CD4-positive, CD25-positive, alpha-beta regulatory T cell (primary cell): ENCODE data around the gene NUBP1. TPM values are rescaled to one million over a fixed set of nuclear protein-coding genes. Genes with fewer than 3 reads are reported as not detected.
"Not testable (repeated sequence)": the region's sequence is repeated elsewhere in the genome, so short reads cannot be mapped to it uniquely, and the experiment has no call there.

Experiments used
- ATAC-seq, 2 donors: fragments of 150-1000 bp; cut with Tn5 transposase; one replicate each; pipeline ENCODE4 v1.10.0; 2021; ENCODE audit warnings: low read depth in 2 of 2, moderate number of reproducible peaks in 2 of 2, moderate library complexity in 1 of 2
- DNase-seq, 3 donors: peaks; one replicate each; pipeline versions ENCODE4 v3.0.0 to v3.0.0-alpha.2; 2012 to 2022; ENCODE audit warnings: mixed read lengths in 1 of 3
- H3K27ac ChIP-seq: one replicate; pipeline ENCODE4 v1.7.0; 2013; ENCODE audit warnings: mild to moderate bottlenecking, low read length; ENCODE audit not compliant: insufficient read depth, poor library complexity, severe bottlenecking
- H3K27me3 ChIP-seq: one replicate; pipeline ENCODE4 v1.7.0; 2013; ENCODE audit warnings: low read length; ENCODE audit not compliant: control insufficient read depth, insufficient read depth
- H3K36me3 ChIP-seq: one replicate; pipeline ENCODE4 v1.7.0; 2013; ENCODE audit warnings: mild to moderate bottlenecking, low read length, moderate library complexity; ENCODE audit not compliant: control insufficient read depth, insufficient read depth
- H3K4me1 ChIP-seq: 2 replicates; pipeline ENCODE4 v1.7.0; 2013; ENCODE audit warnings: mild to moderate bottlenecking, low read length; ENCODE audit not compliant: insufficient read depth, control insufficient read depth, poor library complexity, severe bottlenecking
- H3K4me3 ChIP-seq: one replicate; pipeline ENCODE4 v1.7.0; 2013; ENCODE audit warnings: low read depth, mild to moderate bottlenecking, low read length, moderate library complexity
- H3K9me3 ChIP-seq, 2 experiments: 1 replicate in 1 of 2; 2 replicates in 1 of 2; pipeline ENCODE4 v1.7.0; 2013; ENCODE audit warnings: low read length in 2 of 2, mild to moderate bottlenecking in 1 of 2, moderate library complexity in 1 of 2; ENCODE audit not compliant: control insufficient read depth in 2 of 2
- H3K27ac Mint-ChIP-seq, 3 donors: one replicate each; pipeline ENCODE4 v1.8.0; 2020 to 2022; ENCODE audit warnings: mild to moderate bottlenecking in 3 of 3, mixed read lengths in 3 of 3, moderate library complexity in 2 of 3
- H3K27me3 Mint-ChIP-seq: one replicate; pipeline ENCODE4 v1.8.0; 2022; ENCODE audit warnings: mild to moderate bottlenecking, mixed read lengths
- H3K36me3 Mint-ChIP-seq: one replicate; pipeline ENCODE4 v1.8.0; 2020; ENCODE audit warnings: mixed read lengths
- H3K4me1 Mint-ChIP-seq, 4 donors: one replicate each; pipeline ENCODE4 v1.8.0; 2020 to 2022; ENCODE audit warnings: mixed read lengths in 4 of 4, mild to moderate bottlenecking in 1 of 4
- H3K4me3 Mint-ChIP-seq, 4 donors: one replicate each; pipeline ENCODE4 v1.8.0; 2020 to 2022; ENCODE audit warnings: mild to moderate bottlenecking in 4 of 4, mixed read lengths in 4 of 4, moderate library complexity in 3 of 4
- H3K9me3 Mint-ChIP-seq, 7 donors: one replicate each; pipeline ENCODE4 v1.8.0; 2020 to 2022; ENCODE audit warnings: mixed read lengths in 7 of 7, mild to moderate bottlenecking in 3 of 7, moderate library complexity in 2 of 7
- polyA plus RNA-seq, 4 donors: library from polyadenylated mRNA; unstranded; fragments of 300-500 nt; fragmentation: Illumina TruSeq; gene quantifications; one replicate each; pipeline ENCODE4 v1.2.3, GENCODE V29; 2021
- total RNA-seq: library from RNA; stranded (reverse); gene quantifications from one replicate; pipeline ENCODE4 v1.2.3, GENCODE V29; 2022

NUBP1 gene
- total and polyA plus RNA-seq, 5 donors from 2014 or later, result 23.2 to 44.4 (median 42.1) TPM

GRCh38 chr16:10782628-10783027 lies 39.0 kb downstream of the NUBP1 start:
- DNase-seq (no peak), ATAC-seq (no peak)
- peaks cover 23% of the 10 kb centered on the region for H3K27me3 Mint-ChIP-seq
- H3K36me3 ChIP-seq, result no peaks in the 10 kb centered on the region
- H3K4me3 Mint-ChIP-seq, result no peak overlapping the region
- H3K36me3 Mint-ChIP-seq, result no peaks in the 10 kb centered on the region
- peaks cover 2% of the 10 kb centered on the region for H3K27me3 ChIP-seq
- H3K9me3 ChIP-seq, result no peaks in the 10 kb centered on the region
- no peaks in the 10 kb centered on the region for H3K9me3 Mint-ChIP-seq
- no peaks in the 10 kb centered on the region for H3K4me1 Mint-ChIP-seq
- H3K4me3 ChIP-seq, result no peak overlapping the region
- no peaks in the 10 kb centered on the region for H3K4me1 ChIP-seq
- H3K27ac ChIP-seq, result no peak overlapping the region
- no peak overlapping the region for H3K27ac Mint-ChIP-seq

DNA sequence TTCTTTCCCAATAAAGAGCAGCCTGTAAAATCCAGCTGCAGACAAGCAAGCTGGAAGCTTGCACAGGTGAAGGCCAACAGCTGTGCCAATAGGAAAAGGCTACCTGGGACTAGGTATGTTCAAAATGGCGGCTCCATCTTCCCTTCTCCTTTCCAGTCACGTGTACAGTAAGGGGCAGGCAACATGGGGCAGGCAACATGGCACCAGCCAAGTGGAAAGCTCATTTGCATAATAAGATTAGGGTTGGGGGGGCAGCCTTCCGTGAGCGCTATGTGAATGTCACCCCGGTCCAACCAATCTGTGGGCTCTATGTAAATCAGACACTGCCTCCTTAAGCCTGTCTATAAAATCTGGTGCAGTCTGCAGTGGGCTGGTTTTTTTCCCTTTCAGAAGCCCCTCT lies 43.7 kb downstream of the NUBP1 start:
- Histone ChIP-seq H3K27ac (no peak overlapping the region), H3K4me1 (no peaks in the 10 kb centered on the region), H3K36me3 (no peaks in the 10 kb centered on the region), H3K9me3 (no peaks in the 10 kb centered on the region), H3K27me3 (no peaks in the 10 kb centered on the region), H3K4me3 (no peak overlapping the region)
- no peak overlapping the region for H3K4me3 Mint-ChIP-seq
- peaks cover 9% of the 10 kb centered on the region for H3K27me3 Mint-ChIP-seq
- H3K36me3 Mint-ChIP-seq, result no peaks in the 10 kb centered on the region
- peaks cover 0 to 3% (median 0%) of the 10 kb centered on the region in 7 donors for H3K9me3 Mint-ChIP-seq
- H3K27ac Mint-ChIP-seq, result no peak overlapping the region
- ATAC-seq (no peak), DNase-seq (no peak)
- H3K4me1 Mint-ChIP-seq, result no peaks in the 10 kb centered on the region

DNA sequence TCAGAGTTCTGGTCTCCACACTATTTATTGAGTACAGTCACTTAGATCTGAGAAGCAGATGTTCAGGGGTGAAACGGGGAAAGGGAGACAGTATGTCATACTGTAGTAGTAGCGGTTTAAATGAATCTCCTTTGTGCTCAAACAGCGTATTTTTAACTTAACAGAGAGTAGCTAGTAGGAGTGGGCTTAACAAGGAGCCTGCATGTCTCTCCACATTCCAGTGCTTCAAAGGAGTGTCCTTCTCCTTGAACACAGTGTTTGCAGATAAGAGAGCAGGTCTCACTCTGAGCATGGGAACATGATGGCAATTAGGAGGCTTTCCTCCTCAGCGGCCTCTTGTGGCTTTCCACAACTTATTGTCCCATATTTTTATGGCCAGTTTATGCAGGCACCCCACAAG lies 45.0 kb downstream of the NUBP1 start:
- H3K27ac ChIP-seq, H3K36me3 Mint-ChIP-seq, H3K4me1 Mint-ChIP-seq, H3K27me3 ChIP-seq, H3K4me1 ChIP-seq, H3K9me3 Mint-ChIP-seq, ATAC-seq, H3K9me3 ChIP-seq, H3K27ac Mint-ChIP-seq, H3K4me3 ChIP-seq, H3K27me3 Mint-ChIP-seq, H3K4me3 Mint-ChIP-seq, H3K36me3 ChIP-seq, DNase-seq: not testable (repeated sequence)

DNA sequence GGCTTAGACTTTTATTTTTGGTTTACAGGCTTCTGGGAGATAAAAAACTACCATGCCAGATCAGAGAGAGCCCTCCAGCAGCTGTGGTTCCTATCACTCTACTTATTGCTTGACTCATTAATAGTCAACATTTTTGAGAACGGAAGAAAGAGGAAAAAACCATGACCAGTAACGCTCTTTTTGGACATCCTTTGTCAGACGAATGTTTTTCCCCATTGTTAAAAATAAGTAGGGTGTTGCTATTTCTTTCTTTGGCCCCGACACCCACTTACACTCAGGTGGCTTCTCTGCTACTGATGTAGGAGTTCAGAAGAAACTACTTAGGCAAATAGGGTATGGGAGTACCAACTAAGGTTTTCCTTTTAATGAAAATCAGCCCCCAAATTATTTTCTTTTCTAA lies 47.4 kb downstream of the NUBP1 start:
- H3K4me3 Mint-ChIP-seq, result no peak overlapping the region
- H3K27me3 Mint-ChIP-seq, result peaks cover 9% of the 10 kb centered on the region
- H3K9me3 Mint-ChIP-seq, result peaks cover 0 to 5% (median 0%) of the 10 kb centered on the region in 7 donors
- no peaks in the 10 kb centered on the region for H3K4me1 ChIP-seq
- no peak overlapping the region for H3K27ac ChIP-seq
- no peak overlapping the region for H3K27ac Mint-ChIP-seq
- H3K9me3 ChIP-seq, result no peaks in the 10 kb centered on the region
- DNase-seq (no peak), ATAC-seq (no peak)
- H3K27me3 ChIP-seq, result no peaks in the 10 kb centered on the region
- no peaks in the 10 kb centered on the region for H3K4me1 Mint-ChIP-seq
- H3K36me3 ChIP-seq, result no peaks in the 10 kb centered on the region
- no peak overlapping the region for H3K4me3 ChIP-seq
- no peaks in the 10 kb centered on the region for H3K36me3 Mint-ChIP-seq

GRCh38 chr16:10799736-10800135 lies 56.1 kb downstream of the NUBP1 start:
- Mint-ChIP-seq H3K36me3 (no peaks in the 10 kb centered on the region), H3K27ac (no peak overlapping the region), H3K4me1 (no peaks in the 10 kb centered on the region), H3K4me3 (no peak overlapping the region), H3K27me3 (no peaks in the 10 kb centered on the region), H3K9me3 (peaks cover 0 to 2% (median 0%) of the 10 kb centered on the region in 7 donors)
- H3K27ac ChIP-seq, result no peak overlapping the region
- ATAC-seq (no peak), DNase-seq (no peak)
- no peaks in the 10 kb centered on the region for H3K36me3 ChIP-seq
- H3K9me3 ChIP-seq, result no peaks in the 10 kb centered on the region
- H3K4me1 ChIP-seq, result no peaks in the 10 kb centered on the region
- no peaks in the 10 kb centered on the region for H3K27me3 ChIP-seq
- no peak overlapping the region for H3K4me3 ChIP-seq

- H3K9me3 ChIP-seq, result no peaks in the 10 kb centered on the region
- H3K27me3 Mint-ChIP-seq, result peaks cover 5% of the 10 kb centered on the region
- no peaks in the 10 kb centered on the region for H3K4me1 ChIP-seq
- no peak overlapping the region for H3K4me3 Mint-ChIP-seq
- DNase-seq (no peak), ATAC-seq (no peak)
- no peaks in the 10 kb centered on the region for H3K9me3 Mint-ChIP-seq
- H3K27me3 ChIP-seq, result no peaks in the 10 kb centered on the region
- H3K4me1 Mint-ChIP-seq, result no peaks in the 10 kb centered on the region
- no peak overlapping the region for H3K27ac ChIP-seq
- H3K27ac Mint-ChIP-seq, result no peak overlapping the region
- no peak overlapping the region for H3K4me3 ChIP-seq
- no peaks in the 10 kb centered on the region for H3K36me3 Mint-ChIP-seq
- no peaks in the 10 kb centered on the region for H3K36me3 ChIP-seq
Measured at GRCh38 chr16:10805334-10805733, 61.7 kb downstream of the NUBP1 start.

- Histone ChIP-seq H3K4me1 (no peaks in the 10 kb centered on the region), H3K36me3 (no peaks in the 10 kb centered on the region), H3K4me3 (no peak overlapping the region), H3K27me3 (no peaks in the 10 kb centered on the region), H3K9me3 (no peaks in the 10 kb centered on the region), H3K27ac (no peak overlapping the region)
- Mint-ChIP-seq H3K27ac (no peak overlapping the region), H3K36me3 (no peaks in the 10 kb centered on the region), H3K27me3 (peaks cover 5% of the 10 kb centered on the region), H3K9me3 (no peaks in the 10 kb centered on the region), H3K4me3 (no peak overlapping the region), H3K4me1 (peaks cover 0 to 5% (median 0%) of the 10 kb centered on the region in 4 donors)
- DNase-seq, result no peak
- ATAC-seq, result no peak
Measured at GRCh38 chr16:10806698-10807097, 63.1 kb downstream of the NUBP1 start.

DNA sequence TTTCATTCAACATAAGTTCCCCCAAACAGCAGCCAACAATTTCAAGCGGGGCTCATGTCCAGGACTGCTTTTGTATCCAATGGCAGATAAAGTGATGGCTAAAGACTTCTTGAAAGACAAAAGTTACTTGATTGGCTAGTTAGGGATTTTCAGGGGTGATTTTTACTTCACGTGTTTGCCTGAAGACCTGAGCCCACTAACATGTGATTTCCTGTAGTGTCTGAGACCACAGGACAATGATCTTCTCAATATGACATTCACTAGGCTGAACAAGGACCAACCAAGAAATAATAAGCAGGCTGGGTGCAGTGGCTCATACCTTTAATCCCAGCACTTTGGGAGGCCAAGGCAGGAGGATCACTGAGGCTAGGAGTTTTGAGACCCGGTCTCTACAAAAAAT lies 64.6 kb downstream of the NUBP1 start:
- ATAC-seq, result no peak
- Histone ChIP-seq H3K4me3 (no peak overlapping the region), H3K27me3 (no peaks in the 10 kb centered on the region), H3K4me1 (no peaks in the 10 kb centered on the region), H3K27ac (no peak overlapping the region), H3K36me3 (no peaks in the 10 kb centered on the region), H3K9me3 (no peaks in the 10 kb centered on the region)
- no peak for DNase-seq
- Mint-ChIP-seq H3K36me3 (no peaks in the 10 kb centered on the region), H3K4me3 (no peak overlapping the region), H3K27me3 (peaks cover 5% of the 10 kb centered on the region), H3K4me1 (peaks cover 4 to 16% (median 8%) of the 10 kb centered on the region in 4 donors), H3K9me3 (no peaks in the 10 kb centered on the region), H3K27ac (no peak overlapping the region)
